Left lung (tissue), 10 donors: ENCODE measurements around the gene RASGRF1. TPM values are rescaled to one million over a fixed set of nuclear protein-coding genes. Genes with fewer than 3 reads are reported as not detected.
A peak's percentile ranks its signal among the peaks of the same experiment; 100 is the strongest.

Experiments used
- ATAC-seq: fragments of 200-7000 bp; cut with Tn5 transposase; one replicate; pipeline ENCODE4 v1.9.1; 2020; ENCODE audit warnings: moderate library complexity
- DNase-seq, 4 donors: peaks; one replicate each; pipeline ENCODE4 v3.0.0-alpha.2; 2013 to 2020
- H3K27ac ChIP-seq, 2 donors: fragments of 200-600 bp; sonication (generic) in 1 of 2; one replicate each; pipeline versions ENCODE4 v1.5.0 to v1.8.0; 2020 to 2021
- H3K27me3 ChIP-seq, 2 donors: fragments of 200-600 bp; sonication (generic) in 1 of 2; one replicate each; pipeline versions ENCODE4 v1.5.0 to v1.8.0; 2020 to 2021
- H3K36me3 ChIP-seq, 2 donors: fragments of 200-600 bp; sonication (generic) in 1 of 2; one replicate each; pipeline versions ENCODE4 v1.5.0 to v1.8.0; 2020 to 2021
- H3K4me1 ChIP-seq, 2 donors: fragments of 200-600 bp; one replicate each; pipeline ENCODE4 v1.8.0; 2021
- H3K4me3 ChIP-seq, 2 donors: fragments of 200-600 bp; sonication (generic) in 1 of 2; one replicate each; pipeline versions ENCODE4 v1.5.0 to v1.8.0; 2020 to 2021; ENCODE audit warnings: mild to moderate bottlenecking in 1 of 2
- H3K9me3 ChIP-seq, 2 donors: fragments of 200-600 bp; sonication (generic) in 1 of 2; one replicate each; pipeline versions ENCODE4 v1.5.0 to v1.8.0; 2020 to 2021
- CTCF ChIP-seq, 2 donors: fragments of 200-600 bp; sonication (generic) in 1 of 2; IDR thresholded peaks; one replicate each; pipeline versions ENCODE4 v1.5.0 to v1.8.0; 2021; ENCODE audit warnings: antibody characterized with exemption in 2 of 2
- intact Hi-C, 2 donors: fragments of 100-400 bp; cut with DNase I; formaldehyde crosslinking; loops; one replicate each; pipeline versions ENCODE4 v1.11.2 to v1.14.2; 2022
- polyA plus RNA-seq, 6 donors: library from polyadenylated mRNA; unstranded; fragments of 120-200 nt; gene quantifications; one replicate each; pipeline ENCODE4 v1.2.1, GENCODE V29; 2013; ENCODE audit not compliant: insufficient read length in 6 of 6
- total RNA-seq, 2 donors: library from RNA; stranded (reverse); fragmentation: NEBNext Ultra II Directional; extraction: Animal tissue kit (Norgen Biotek cat#: 25700); gene quantifications; one replicate each; pipeline ENCODE4 v1.2.1, GENCODE V29; 2021
- donor health status: DM: no; HTN: yes; CAD: no.
- donor health status: DM: no; HTN: no; CAD: no.

The RASGRF1 gene
- total and polyA plus RNA-seq, 8 donors = 5.9 to 63.2 (median 26.0) TPM

- Histone ChIP-seq H3K4me1 (peaks cover 14 to 20% of the 10 kb centered on the region in 2 donors), H3K27ac (no peak overlapping the region), H3K9me3 (no peaks in the 10 kb centered on the region), H3K27me3 (peaks cover 44 to 81% of the 10 kb centered on the region in 2 donors), H3K36me3 (no peaks in the 10 kb centered on the region), H3K4me3 (peak overlapping the region in 1 of 2 donors; percentile 3)
- no peak for TF ChIP-seq CTCF (IDR thresholded peaks at IDR 0.05)
- intact Hi-C loops = no loop called here
- DNase-seq (peak in 1 of 4 donors; percentile 12), ATAC-seq (peak; percentile 47)
Observed at GRCh38 chr15:79091204-79091867, 756 bp upstream of the RASGRF1 start.

GRCh38 chr15:79089890-79090486 lies 592 bp downstream of the RASGRF1 start:
- ATAC-seq = peak; percentile 26
- peaks cover 14 to 20% of the 10 kb centered on the region in 2 donors for H3K4me1 ChIP-seq
- TF ChIP-seq CTCF (IDR thresholded peaks at IDR 0.05) = no peak
- no peaks in the 10 kb centered on the region for H3K36me3 ChIP-seq
- peak overlapping the region in 1 of 2 donors; percentile 33 for H3K4me3 ChIP-seq
- DNase-seq = peak in 1 of 4 donors; percentile 40
- no peaks in the 10 kb centered on the region for H3K9me3 ChIP-seq
- H3K27me3 ChIP-seq = peaks cover 44 to 79% of the 10 kb centered on the region in 2 donors
- intact Hi-C loops = no loop called here
- H3K27ac ChIP-seq = no peak overlapping the region

- H3K27ac ChIP-seq = no peak overlapping the region
- no peaks in the 10 kb centered on the region for H3K36me3 ChIP-seq
- H3K4me1 ChIP-seq = peaks cover 14 to 20% of the 10 kb centered on the region in 2 donors
- no peak for TF ChIP-seq CTCF (IDR thresholded peaks at IDR 0.05)
- ATAC-seq (peak; percentile 35), DNase-seq (peak in 1 of 4 donors; percentile 4)
- peaks cover 44 to 77% of the 10 kb centered on the region in 2 donors for H3K27me3 ChIP-seq
- peak overlapping the region in 1 of 2 donors; percentile 33 for H3K4me3 ChIP-seq
- no peaks in the 10 kb centered on the region for H3K9me3 ChIP-seq
- intact Hi-C loops = no loop called here
Observed at GRCh38 chr15:79089331-79089889, 1.2 kb downstream of the RASGRF1 start.

GRCh38 chr15:79088426-79089205 lies 2.0 kb downstream of the RASGRF1 start:
- Histone ChIP-seq H3K36me3 (no peaks in the 10 kb centered on the region), H3K4me3 (no peak overlapping the region), H3K27me3 (peaks cover 44 to 77% of the 10 kb centered on the region in 2 donors), H3K27ac (no peak overlapping the region), H3K4me1 (peaks cover 14 to 20% of the 10 kb centered on the region in 2 donors), H3K9me3 (no peaks in the 10 kb centered on the region)
- ATAC-seq (no peak), DNase-seq (no peak)
- TF ChIP-seq CTCF (IDR thresholded peaks at IDR 0.05) = no peak
- intact Hi-C loops = no loop called here
